Hematopoietic multipotent progenitor cell treated with erythropoietin and hydrocortisone succinate and interleukin-3 and kit ligand, for 6 days (in vitro differentiated cells): ENCODE data around the gene EHD3.

ENCODE experiments used
- DNase-seq: peaks from one replicate; pipeline ENCODE4 v3.0.0-alpha.2; 2015

Gene EHD3

GRCh38 chr2:31296641-31297287, 62.8 kb downstream of the EHD3 start:
- DNase-seq = no peak

GRCh38 chr2:31297751-31298150, 63.8 kb downstream of the EHD3 start:
- DNase-seq = peak; percentile 17

GRCh38 chr2:31299547-31299946, 65.6 kb downstream of the EHD3 start:
- DNase-seq = no peak

GRCh38 chr2:31300309-31300708, 66.4 kb downstream of the EHD3 start:
- no peak for DNase-seq

GRCh38 chr2:31302940-31303563, 69.1 kb downstream of the EHD3 start:
- no peak for DNase-seq

GRCh38 chr2:31304816-31305215, 70.9 kb downstream of the EHD3 start:
- no peak for DNase-seq

- DNase-seq = no peak
Measured at GRCh38 chr2:31312898-31313297, 78.9 kb downstream of the EHD3 start.

GRCh38 chr2:31314761-31315160, 80.8 kb downstream of the EHD3 start:
- no peak for DNase-seq

GRCh38 chr2:31317396-31317795, 83.4 kb downstream of the EHD3 start:
- DNase-seq = no peak

- peak; percentile 80 for DNase-seq
Measured at GRCh38 chr2:31318361-31319336, 84.7 kb downstream of the EHD3 start.
